Stimulated activated CD4-positive, alpha-beta T cell treated with anti-CD3 and anti-CD28 coated beads, Interleukin-4, amount 100 ng/mL, for 48 hours (primary cell): ENCODE data around the gene CAMK2A.

ENCODE experiments used
- DNase-seq, 2 donors: peaks; one replicate each; pipeline ENCODE4 v3.0.0-alpha.2; 2020; ENCODE audit warnings: low read depth in 2 of 2

CAMK2A gene

DNA sequence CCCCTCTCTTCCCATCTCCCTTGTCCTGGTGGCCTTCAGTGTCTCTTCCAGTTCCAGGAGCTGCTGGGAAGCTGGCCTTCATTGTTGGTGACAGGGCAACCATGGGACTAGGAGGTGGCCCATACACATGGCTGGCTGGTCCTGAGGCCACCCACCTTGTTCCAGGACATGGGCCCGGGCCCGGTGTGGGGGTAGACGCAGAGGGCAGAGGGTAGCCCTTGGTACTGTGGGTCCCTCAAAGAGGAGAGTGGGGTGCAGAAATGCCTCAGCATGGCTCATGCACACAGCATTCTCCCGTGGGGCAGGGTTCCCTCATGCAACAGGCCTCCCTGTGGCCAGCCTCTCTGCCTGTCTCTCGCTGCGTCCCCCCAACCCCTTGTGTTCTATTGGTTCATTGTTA lies 78.9 kb downstream of the CAMK2A start:
- DNase-seq = no peak

DNA sequence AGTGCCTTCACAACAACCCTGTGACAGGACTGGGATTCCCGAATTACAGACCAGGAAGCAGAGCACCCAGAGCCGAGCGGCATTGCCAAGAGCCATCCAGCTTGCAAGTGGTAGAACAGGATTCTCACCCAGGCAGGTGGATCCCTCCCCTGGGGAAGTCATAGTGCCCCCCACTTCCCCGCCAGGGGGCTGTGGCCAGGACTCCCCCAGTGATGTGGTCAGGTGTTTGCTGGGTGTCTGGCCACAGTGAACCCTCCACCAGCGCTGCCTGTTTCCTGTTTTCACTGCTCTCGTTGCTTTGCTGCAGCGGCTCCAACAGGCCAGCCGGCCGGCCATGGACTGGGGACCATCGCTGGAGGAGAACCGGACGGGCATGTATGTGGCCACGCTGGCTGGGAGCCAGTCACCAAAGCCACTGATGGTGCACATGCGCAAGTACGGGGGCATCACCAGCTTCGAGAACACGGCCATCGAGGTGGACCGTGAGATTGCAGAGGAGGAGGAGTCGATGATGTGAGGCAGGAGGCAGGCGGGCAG lies 80.4 kb downstream of the CAMK2A start:
- DNase-seq = no peak

DNA sequence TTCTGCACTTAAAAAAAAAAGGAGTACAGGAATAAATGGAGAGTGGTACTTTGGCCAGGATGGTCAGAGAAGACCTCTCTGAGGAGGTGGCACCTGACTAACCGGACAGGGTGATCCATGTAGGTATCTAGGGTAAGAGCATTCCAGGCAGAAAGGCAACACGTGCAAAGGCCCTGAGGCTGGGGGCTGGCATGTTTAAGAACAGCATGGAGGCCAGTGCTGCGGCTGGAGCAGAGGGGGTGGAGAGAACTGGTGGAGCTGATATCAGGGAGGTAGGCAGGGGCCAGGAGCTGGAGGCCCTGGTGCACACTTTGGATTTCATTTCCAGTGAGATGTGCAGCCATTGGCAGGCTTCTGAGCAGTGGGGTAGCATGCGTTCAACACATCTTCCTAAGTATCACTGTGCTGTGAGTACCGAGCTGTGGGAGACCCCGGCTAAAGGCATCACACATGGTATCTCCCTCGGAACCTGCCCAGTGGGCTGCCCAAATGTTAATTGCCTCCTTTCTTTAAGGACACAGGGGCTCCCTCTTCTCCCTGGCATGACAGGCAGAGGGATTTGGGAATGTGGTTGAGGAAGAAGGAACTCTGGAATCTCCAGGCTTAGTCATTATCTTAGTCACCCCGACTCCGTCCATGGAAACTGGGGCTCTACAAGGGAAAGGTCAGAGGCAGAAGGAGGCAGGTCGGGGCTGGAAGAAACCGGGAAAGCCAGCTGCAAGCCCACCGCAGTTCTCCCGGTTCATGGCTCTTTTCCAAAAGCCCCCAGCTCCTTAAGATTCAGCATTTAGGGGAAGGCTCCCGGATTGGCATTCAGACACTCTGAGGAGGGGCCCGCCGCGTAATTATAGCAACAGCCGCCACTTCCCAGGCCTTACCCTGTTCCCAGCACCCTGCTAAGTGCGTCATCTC lies 81.1 kb downstream of the CAMK2A start:
- DNase-seq = no peak

DNA sequence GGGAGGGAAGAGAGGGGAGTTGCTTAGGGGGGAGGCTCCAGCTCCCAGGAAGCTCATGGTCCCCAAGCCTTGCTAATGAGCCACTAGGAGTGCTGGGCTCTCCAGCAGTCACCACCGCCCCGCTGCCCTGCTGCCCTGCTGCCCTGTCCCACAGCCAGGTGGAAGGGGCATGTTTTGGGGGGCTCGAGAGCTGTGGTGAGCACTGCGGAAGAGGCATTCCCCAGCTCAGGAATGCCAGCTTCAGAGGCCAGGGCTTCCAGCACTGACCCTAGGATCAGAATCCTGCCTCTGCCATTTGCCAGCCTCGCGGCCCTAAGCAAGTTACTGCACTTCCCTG lies 82.8 kb downstream of the CAMK2A start:
- DNase-seq = no peak

DNA sequence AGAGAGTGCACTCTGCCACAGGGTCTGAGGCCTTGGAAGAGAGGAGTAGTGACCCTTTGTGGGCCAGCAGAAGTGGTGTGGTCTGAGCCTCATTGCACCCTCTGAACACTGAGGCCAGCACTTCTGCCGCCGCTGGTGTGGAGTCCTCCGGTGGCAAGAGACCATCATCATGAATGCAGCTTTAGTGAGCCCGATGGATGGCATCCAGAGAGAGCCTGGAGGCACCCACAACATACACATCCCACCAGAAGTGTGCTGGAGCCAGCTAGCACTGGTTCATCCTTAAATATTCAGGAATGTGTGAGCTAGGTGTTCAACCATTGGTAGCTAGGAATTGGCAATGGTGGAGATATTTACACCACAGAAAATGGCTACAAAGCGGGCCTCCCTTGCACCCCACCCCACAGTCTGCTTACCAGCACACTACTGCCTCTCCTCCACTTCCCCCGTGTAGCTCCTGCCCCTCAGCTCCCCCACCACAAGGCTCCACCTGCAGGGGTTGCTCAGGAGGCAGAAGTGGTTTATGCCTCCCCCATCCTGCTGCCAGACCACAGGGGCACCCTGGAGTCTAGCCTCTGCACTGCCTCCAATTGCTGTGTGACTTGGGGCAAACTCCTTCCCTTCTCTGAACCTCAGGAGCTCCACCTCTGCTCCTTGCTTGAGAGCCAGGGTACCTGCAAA lies 83.3 kb downstream of the CAMK2A start:
- no peak for DNase-seq

DNA sequence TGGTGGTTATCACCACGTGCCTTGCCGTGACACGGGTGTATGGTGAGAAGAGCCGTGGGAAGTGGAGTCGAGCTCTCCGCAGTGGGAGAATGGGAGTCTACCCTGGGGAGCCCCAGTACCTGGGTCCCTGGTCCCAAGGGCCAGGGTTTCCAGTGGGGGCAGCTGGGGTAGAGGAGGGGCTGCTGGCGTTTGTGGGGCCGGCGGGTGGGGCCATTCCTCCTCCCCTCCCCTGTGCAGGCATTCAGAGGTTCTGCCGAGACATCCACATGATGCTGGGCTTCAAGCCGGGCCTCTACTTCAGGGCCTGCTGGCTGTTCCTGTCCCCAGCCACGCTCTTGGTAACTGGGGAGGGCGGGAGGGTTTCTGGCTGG lies 85.0 kb downstream of the CAMK2A start:
- no peak for DNase-seq

DNA sequence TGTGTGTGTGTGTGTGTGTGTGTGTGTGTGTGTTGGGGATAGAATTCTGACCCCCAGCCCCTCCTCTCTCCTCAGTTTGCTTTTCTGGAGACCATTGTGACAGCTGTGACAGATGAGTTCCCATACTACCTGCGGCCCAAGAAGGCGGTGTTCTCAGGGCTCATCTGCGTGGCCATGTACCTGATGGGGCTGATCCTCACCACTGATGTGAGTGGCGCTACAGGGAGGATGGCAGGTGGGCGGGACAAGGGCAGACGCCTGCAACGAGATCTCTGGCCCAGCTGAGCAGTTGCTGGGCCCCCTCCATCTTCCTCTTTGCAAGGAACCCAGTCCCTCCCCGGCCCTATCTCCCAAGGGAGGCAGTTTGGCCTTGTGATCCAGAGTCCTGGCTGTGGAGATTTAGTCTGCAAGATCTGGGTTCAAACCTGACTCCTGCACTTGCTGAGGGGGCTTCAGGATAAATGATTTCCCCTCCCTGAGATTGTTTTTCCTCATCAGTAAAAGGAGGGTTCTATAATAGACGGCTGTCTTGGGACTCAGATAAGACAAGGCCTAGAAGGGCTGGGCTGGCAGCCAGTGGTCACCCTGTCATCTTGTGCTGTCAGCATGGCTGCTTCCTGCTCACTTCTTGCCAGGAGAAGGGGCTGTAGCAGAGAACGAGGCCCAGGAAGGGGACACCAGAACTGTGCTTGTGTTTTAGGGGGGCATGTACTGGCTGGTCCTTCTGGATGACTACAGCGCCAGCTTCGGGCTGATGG lies 85.6 kb downstream of the CAMK2A start:
- no peak for DNase-seq

DNA sequence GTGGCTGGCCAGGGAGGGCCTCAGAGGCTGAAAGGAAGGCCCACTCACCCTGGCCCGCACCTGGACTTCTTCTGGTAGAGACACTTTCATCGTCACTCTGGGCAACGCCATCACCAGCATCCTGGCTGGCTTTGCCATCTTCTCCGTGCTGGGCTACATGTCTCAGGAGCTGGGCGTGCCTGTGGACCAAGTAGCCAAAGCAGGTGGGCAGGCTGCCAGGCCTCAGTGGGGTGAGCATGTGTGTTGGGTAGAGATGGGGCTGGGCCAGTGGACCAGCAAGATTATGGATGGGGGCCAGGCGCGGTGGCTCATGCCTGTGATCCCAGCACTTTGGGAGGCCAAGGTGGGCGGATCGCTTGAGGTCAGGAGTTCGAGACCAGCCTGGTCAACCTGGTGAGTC lies 87.1 kb downstream of the CAMK2A start:
- DNase-seq = no peak

DNA sequence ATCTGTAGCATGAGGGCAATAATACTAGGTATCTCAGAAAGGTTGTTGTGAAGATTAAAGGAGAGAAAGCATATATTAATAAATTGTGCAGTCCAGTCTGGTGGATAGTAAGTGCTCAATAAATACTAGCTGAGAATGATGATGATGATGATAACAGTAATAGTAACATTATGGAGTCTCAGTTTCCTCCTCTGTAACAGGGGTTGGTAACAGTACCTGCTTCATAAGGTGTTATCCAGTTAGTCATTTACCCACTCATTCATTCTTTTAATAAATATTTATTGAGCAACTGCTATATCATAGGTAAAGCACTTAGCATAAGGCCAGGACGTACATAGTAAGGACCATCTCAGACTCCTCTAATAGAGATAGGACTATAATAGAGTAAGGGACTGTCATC lies 92.1 kb downstream of the CAMK2A start:
- no peak for DNase-seq

DNA sequence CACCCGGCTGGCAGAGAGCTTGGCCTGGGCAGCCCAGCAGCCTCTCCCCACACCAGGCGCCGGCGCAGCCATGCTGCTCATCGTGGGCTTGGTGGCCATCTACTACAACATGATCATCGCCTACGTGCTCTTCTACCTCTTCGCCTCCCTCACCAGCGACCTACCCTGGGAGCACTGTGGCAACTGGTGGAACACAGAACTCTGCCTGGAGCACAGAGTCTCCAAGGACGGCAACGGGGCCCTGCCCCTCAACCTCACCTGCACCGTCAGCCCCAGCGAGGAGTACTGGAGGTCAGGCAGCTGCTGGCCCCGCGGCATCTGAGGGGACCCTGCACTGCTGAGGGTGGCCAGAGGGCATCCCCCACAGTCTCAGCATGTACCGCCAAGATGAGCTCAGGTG lies 92.6 kb downstream of the CAMK2A start:
- DNase-seq = no peak

DNA sequence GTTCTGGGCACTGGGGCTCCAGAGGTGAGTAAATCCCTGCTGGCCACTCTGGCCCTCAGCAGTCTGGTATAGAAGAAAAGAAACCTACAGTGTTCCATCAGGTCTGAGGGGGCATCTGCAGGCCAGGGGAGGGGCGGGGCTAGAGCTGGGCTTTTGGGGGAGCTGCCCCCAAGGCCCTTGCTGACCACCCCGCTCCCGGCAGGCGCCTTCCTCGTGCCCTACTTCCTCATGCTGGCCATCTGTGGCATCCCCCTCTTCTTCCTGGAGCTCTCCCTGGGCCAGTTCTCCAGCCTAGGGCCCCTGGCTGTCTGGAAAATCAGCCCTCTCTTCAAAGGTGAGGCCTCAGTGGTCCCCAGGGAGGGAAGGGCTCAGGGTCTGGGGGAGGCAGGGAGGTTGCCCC lies 93.1 kb downstream of the CAMK2A start:
- no peak for DNase-seq

DNA sequence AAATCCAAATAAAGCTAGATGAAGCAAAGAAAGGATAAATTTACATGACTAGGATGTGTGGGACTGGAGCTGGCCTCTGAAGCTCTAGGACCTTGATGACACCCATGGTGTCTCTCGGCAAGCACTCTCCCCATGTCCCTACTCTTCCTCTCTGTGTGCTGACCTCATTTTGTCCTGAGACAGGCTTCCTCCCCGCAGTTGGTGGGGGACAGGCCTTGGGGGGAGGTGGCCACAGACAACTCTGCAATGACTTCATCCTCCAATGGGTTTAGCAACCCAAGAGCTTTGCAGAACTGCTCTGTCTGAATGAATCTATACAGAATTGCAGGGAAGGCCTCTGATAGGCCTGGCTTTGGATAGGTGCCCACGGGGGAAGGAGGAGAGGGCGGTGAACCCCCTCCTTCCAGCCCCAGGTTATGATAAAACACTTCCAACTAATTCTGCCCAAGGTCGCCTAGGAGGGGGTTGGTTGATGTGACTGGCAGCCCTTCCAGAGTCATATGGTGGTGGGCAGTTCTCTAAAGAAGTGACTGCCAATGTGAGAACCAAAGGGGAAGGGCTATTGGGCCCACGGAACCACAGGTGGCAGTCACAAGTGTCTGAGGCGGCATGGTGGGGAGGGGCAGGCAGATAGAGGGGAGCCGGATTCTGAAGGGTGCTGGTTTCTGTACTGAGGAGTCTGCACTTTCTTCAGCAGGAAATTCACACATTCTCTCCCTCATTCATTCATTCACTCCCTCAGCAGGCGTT lies 93.7 kb downstream of the CAMK2A start:
- no peak for DNase-seq

DNA sequence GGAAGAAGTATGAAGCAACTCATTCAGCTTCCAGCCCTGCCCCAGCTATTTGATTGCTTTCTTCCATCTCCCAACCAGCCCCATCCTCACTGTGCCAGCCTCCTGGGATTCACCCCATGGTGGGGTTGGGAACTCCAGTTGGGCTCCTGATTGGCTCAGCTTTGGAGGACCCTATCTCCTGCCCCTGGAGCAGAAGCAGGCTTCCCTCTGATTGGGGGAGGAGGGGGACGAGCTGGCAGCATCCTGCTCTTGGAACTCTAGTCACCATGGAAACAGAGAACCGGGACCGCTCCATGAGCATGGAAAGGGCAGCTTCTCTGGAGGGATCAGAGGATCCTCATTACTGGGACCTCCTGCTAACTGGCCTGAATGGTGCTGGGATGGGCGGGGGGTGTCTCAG lies 97.1 kb downstream of the CAMK2A start:
- DNase-seq = no peak

DNA sequence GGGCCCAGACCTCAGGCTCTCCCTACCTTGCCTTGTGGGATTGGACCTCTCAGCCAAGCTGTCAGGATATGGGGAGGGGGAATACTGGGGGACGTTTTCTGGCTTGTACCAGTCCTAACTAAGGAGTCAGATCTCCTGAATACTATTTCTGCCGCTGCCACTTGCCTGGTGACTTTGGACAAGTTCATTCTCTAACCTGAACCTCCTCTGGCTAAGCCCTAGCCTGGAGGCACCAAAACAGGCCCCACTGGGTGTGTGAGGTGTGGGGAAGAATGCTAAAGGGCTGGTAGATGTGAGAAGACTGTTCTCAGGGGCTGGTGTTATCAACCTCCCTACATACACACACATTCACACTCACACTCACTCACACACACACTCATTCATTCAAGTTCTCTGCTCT lies 98.6 kb downstream of the CAMK2A start:
- no peak for DNase-seq

DNA sequence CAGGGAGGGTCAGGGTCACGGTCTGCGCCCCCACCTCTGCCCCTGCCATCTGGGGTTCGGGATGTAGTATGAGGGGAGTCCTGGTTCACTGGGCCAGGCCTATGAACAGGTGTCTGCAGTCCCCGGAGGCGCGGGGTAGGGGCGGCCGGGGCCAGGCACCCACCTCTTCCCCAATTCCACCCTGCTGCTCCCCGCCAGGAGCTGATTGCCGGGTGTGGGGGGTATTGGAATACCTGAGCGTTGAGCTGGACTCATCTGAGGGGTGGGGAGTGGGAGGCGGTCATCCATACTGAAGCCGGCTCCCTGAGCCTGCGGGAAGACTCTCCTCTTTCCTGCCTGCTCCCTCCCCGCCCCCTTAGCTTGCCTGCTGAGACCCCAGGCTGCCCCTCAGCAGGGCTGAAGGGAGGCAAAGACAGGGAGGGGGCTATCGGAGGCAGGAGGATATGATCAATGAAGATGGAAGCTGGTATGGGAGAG lies 99.0 kb downstream of the CAMK2A start:
- DNase-seq = no peak

DNA sequence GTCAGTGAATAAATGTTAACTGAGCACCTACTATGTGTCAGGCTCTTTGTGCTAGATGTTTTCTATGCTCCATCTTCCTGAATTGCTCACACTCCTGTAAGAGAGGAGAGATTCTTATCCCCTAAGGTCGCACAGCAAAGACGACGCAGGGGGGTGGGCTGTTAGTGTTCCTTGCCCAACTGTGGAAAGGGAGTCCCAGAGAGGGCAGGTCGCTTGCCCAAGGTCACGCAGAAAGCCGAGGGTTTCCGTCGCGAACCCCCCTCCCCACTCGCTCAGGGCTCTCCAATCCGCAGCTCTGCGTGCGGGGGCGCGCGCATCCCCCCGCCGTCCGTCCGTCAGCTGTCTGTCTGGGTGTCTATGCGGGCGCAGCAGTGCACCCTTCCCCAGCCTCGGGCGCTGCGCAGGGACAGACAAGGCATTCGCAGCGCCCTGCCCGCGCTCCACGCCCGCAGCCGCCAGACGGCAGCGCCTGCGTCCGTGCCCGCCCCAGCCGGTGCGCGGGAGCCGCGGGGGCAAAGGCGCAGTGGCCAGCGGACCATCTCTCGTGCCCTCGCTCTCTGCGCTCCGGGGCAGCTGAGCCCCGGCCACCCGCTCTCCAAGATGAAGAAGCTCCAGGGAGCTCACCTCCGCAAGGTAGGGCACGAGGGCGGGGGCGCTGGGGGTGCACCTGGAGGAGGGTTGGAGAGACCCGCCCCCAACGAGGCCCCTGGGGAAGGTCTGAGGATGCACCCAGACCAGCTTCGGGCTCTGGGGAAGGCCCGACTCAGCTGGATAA lies 99.7 kb downstream of the CAMK2A start, which contains the start of gene SLC6A7:
SLC6A7 (plus strand) TSS at position 335 of the 775 bp plus-strand sequence; CDS start at position 601, 266 bp downstream.
- no peak for DNase-seq

DNA sequence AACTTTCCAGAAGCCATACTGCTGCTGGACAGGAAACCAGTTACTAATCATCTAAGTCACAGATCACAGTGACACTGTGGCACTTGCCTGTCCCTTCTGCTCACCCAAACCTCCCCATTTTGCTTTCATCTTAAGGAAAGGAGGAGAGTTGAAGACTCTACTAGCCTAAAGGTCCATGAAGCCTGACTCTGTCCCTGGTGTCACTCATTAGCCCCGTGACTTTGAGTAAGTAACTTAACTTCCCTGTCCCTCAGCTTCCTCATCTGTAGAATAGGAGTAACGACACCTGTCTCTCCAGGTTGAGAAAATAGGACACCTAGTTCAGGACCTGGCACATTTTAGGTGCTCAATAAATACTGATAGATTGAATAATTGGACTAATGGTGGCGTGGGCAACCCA lies 100.2 kb downstream of the CAMK2A start:
- DNase-seq = no peak

DNA sequence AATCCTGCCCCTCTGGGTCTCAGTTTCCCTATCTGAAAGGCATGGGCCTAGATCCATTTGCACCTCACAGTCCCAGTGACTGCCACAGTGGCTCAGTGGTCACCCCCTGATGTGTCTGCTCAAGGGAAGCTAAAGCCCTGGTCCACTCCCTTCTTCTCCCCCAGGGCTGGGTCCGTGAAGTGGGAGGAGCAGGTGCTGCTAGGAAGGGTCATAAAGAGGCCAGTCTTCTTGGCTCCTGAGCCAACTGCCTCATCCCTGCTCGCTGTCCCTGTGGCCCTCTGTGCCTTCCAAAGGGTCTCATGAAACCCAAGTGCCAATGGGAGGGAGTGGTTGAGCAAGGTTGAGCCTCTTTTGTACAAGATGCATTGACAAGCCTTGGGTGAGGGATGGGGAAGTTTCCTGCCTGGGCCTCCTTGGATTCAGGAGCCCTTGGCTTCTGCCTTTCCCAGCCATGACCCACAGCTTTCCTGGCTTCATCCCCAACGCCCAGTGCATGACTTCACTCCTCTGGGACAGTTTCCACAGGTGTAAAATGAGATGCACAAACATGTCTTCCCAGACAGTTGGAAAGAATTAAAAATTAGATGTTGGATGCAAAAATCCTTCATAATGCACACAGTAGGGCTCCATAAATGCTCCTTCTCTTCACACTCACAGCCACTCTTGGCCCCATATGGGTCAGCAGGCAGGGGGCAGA lies 101.3 kb downstream of the CAMK2A start:
- DNase-seq = no peak

DNA sequence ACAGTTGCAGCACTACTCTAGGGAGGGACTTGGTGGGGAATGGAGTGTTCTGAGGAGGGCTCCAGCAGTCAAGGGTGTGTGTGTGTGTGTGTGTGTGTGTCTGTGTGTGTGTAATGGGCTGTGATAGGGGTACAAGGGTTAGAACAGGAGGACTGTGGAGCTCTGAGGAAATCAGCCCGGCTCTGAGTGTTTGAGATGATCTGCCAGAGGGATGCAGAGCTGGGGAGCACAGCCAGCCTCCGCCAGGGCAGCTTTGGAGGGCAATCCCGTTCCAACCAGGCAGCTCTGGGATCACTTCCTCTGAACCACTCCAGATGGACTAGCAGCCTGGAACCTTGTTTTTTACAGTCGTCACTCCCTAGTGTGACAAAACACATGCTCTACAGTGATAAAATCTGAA lies 102.7 kb downstream of the CAMK2A start:
- no peak for DNase-seq

DNA sequence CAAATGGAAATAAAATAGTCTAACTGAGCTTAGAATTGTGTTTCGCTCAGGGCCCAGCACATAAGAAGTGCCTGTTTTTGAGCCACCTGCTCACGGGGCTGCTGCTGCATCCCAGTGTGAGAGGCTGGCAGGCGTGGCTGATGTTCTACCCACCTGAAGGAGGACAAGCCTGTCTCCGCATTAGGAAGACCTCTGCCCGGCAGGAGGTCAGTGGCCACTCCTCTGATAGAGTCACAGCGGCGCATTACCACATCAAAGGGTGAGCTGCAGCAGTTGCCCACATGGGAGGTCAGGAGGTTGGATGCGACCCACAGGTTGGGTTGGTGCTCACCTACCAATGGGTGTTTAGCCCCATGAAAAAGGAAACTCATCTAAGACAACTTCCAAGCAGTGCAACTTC lies 103.4 kb downstream of the CAMK2A start:
- DNase-seq = no peak
